Stimulated activated CD8-positive, alpha-beta memory T cell treated with anti-CD3 and anti-CD28 coated beads, Interleukin-4, amount 100 ng/mL, for 1 hour (primary cell): ENCODE data around the gene SNTG2.
"Not testable (repeated sequence)": the region's sequence is repeated elsewhere in the genome, so short reads cannot be mapped to it uniquely, and the experiment has no call there.

Experiments used
- DNase-seq, 2 donors: peaks; one replicate each; pipeline ENCODE4 v3.0.0-alpha.2; 2020; ENCODE audit warnings: low read depth in 2 of 2, low spot score in 1 of 2

SNTG2 gene

GRCh38 chr2:950080-950966 lies at the start of gene SNTG2:
TSS of gene SNTG2 (plus strand) at chr2:950849. CDS start at chr2:950997, 148 bp downstream.
- peak; percentile 13 to 29 for DNase-seq

- no peak for DNase-seq
Measured at GRCh38 chr2:902584-902983, 48.1 kb upstream of the SNTG2 start.

- DNase-seq = no peak
Measured at GRCh38 chr2:903223-903900, 47.3 kb upstream of the SNTG2 start.

- DNase-seq = no peak
Measured at GRCh38 chr2:904246-905024, 46.2 kb upstream of the SNTG2 start.

GRCh38 chr2:905091-905832 lies 45.4 kb upstream of the SNTG2 start:
- no peak for DNase-seq

- DNase-seq = no peak
Measured at GRCh38 chr2:905833-906140, 44.9 kb upstream of the SNTG2 start.

- no peak for DNase-seq
Measured at GRCh38 chr2:907706-908105, 42.9 kb upstream of the SNTG2 start.

GRCh38 chr2:908568-908967 lies 42.1 kb upstream of the SNTG2 start:
- no peak for DNase-seq

- not testable (repeated sequence) for DNase-seq
Measured at GRCh38 chr2:909764-910379, 40.8 kb upstream of the SNTG2 start.

GRCh38 chr2:910698-911097 lies 40.0 kb upstream of the SNTG2 start:
- no peak for DNase-seq

- DNase-seq = no peak
Measured at GRCh38 chr2:915979-916378, 34.7 kb upstream of the SNTG2 start.

- DNase-seq = no peak
Measured at GRCh38 chr2:916935-917334, 33.7 kb upstream of the SNTG2 start.

- no peak for DNase-seq
Measured at GRCh38 chr2:919672-920071, 31.0 kb upstream of the SNTG2 start.

GRCh38 chr2:920573-920972 lies 30.1 kb upstream of the SNTG2 start:
- no peak for DNase-seq

GRCh38 chr2:920999-921398 lies 29.6 kb upstream of the SNTG2 start:
- no peak for DNase-seq

GRCh38 chr2:922185-922584 lies 28.5 kb upstream of the SNTG2 start:
- no peak for DNase-seq

- DNase-seq = no peak
Measured at GRCh38 chr2:923832-924601, 26.6 kb upstream of the SNTG2 start.

GRCh38 chr2:924701-925100 lies 25.9 kb upstream of the SNTG2 start:
- DNase-seq = no peak

GRCh38 chr2:925309-925708 lies 25.3 kb upstream of the SNTG2 start:
- no peak for DNase-seq

GRCh38 chr2:925711-926110 lies 24.9 kb upstream of the SNTG2 start:
- no peak for DNase-seq
